ENCODE data around the gene ATP6V1G3.
"Not testable (repeated sequence)": the region's sequence is repeated elsewhere in the genome, so short reads cannot be mapped to it uniquely, and the experiment has no call there.

The ATP6V1G3 gene

GRCh38 chr1:198540580-198540979 lies at the start of gene ATP6V1G3:
Gene ATP6V1G3, minus strand, starts transcription at chr1:198540680. Its CDS starts 30 bp downstream, at chr1:198540650.
- H3K4me3 ChIP-seq (ENCODE audit: low read length in 2 of 2) = no peak within 1 kb of the TSS
- H3K27ac ChIP-seq (ENCODE audit: low read depth in 2 of 2, low read length in 2 of 2) = no peak within 1 kb of the TSS
- H3K27me3 ChIP-seq (ENCODE audit: control insufficient read depth in 2 of 2, insufficient read depth in 2 of 2, low read length in 2 of 2) = no peaks in the 10 kb centered on the region
- peaks cover 0 to 2% of the 10 kb centered on the region in 2 donors for H3K4me1 ChIP-seq (ENCODE audit: control insufficient read depth in 2 of 2, insufficient read depth in 2 of 2, low read length in 2 of 2)
- no peaks in the 10 kb centered on the region for H3K9me3 ChIP-seq (ENCODE audit: control insufficient read depth in 2 of 2, low read length in 2 of 2)
- H3K9ac ChIP-seq (ENCODE audit: low read depth in 1 of 2, low read length in 2 of 2) = no peak within 1 kb of the TSS
- H3K36me3 ChIP-seq (ENCODE audit: control insufficient read depth in 2 of 2, insufficient read depth in 2 of 2, low read length in 2 of 2) = no peaks in the 10 kb centered on the region

GRCh38 chr1:198588845-198589244 lies 48.4 kb upstream of the ATP6V1G3 start:
- Histone ChIP-seq H3K9ac (ENCODE audit: low read depth in 1 of 2, low read length in 2 of 2) (no peak overlapping the region), H3K4me3 (ENCODE audit: low read length in 2 of 2) (no peak overlapping the region), H3K9me3 (ENCODE audit: control insufficient read depth in 2 of 2, low read length in 2 of 2) (peaks cover 3% of the 10 kb centered on the region in 2 donors), H3K27me3 (ENCODE audit: control insufficient read depth in 2 of 2, insufficient read depth in 2 of 2, low read length in 2 of 2) (no peaks in the 10 kb centered on the region), H3K27ac (ENCODE audit: low read depth in 2 of 2, low read length in 2 of 2) (no peak overlapping the region), H3K4me1 (ENCODE audit: control insufficient read depth in 2 of 2, insufficient read depth in 2 of 2, low read length in 2 of 2) (no peaks in the 10 kb centered on the region), H3K36me3 (ENCODE audit: control insufficient read depth in 2 of 2, insufficient read depth in 2 of 2, low read length in 2 of 2) (no peaks in the 10 kb centered on the region)

DNA sequence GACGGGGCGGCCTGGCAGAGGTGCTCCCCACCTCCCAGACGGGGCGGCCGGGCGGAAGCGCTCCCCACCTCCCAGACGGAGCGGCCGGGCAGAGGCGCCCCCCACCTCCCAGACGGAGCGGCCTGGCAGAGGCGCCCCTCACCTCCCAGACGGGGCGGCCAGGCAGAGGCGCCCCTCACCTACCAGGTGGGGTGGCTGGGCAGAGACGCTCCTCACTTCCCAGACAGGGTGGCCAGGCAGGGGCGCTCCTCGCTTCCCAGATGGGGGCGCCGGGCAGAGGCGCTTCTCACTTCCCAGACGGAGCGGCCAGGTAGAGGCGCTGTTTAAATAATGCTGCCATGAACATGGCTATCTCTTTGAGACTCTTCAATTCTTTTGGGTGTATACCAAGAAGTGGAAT lies 43.7 kb upstream of the ATP6V1G3 start:
- Histone ChIP-seq H3K4me1 (ENCODE audit: control insufficient read depth in 2 of 2, insufficient read depth in 2 of 2, low read length in 2 of 2) (no peaks in the 10 kb centered on the region), H3K27ac (ENCODE audit: low read depth in 2 of 2, low read length in 2 of 2) (no peak overlapping the region), H3K36me3 (ENCODE audit: control insufficient read depth in 2 of 2, insufficient read depth in 2 of 2, low read length in 2 of 2) (no peaks in the 10 kb centered on the region)

DNA sequence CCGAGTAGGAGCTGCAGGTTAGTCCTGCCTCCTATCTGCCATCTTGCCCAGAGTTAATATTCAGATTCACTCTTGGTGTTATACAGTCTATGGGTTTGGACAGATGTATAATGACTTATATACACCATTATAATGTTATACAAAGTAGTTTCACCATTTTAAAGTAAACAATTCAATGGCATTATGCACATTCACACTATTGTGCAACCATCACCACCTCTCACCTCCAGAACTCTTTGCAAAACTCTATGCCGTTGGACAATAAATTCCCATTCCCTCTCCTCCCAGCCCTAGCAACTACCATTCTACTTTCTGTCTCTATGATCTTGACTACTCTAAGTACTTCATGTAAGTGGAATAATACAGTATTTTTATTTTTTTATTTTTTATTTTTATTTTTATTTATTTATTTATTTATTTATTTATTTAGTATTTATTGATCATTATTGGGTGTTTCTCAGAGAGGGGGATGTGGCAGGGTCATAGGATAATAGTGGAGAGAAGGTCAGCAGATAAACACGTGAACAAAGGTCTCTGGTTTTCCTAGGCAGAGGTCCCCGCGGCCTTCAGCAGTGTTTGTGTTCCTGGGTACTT lies 42.8 kb upstream of the ATP6V1G3 start:
- not testable (repeated sequence) for H3K4me1 ChIP-seq (ENCODE audit: control insufficient read depth in 2 of 2, insufficient read depth in 2 of 2, low read length in 2 of 2); H3K36me3 ChIP-seq (ENCODE audit: control insufficient read depth in 2 of 2, insufficient read depth in 2 of 2, low read length in 2 of 2); H3K27ac ChIP-seq (ENCODE audit: low read depth in 2 of 2, low read length in 2 of 2); H3K4me3 ChIP-seq (ENCODE audit: low read length in 2 of 2); H3K9me3 ChIP-seq (ENCODE audit: control insufficient read depth in 2 of 2, low read length in 2 of 2); H3K9ac ChIP-seq (ENCODE audit: low read depth in 1 of 2, low read length in 2 of 2); H3K27me3 ChIP-seq (ENCODE audit: control insufficient read depth in 2 of 2, insufficient read depth in 2 of 2, low read length in 2 of 2)

More for the DNA sequence above, 43.7 kb upstream of the ATP6V1G3 start:
- Histone ChIP-seq H3K9ac (ENCODE audit: low read depth in 1 of 2, low read length in 2 of 2) (no peak overlapping the region), H3K27me3 (ENCODE audit: control insufficient read depth in 2 of 2, insufficient read depth in 2 of 2, low read length in 2 of 2) (no peaks in the 10 kb centered on the region), H3K4me3 (ENCODE audit: low read length in 2 of 2) (no peak overlapping the region), H3K9me3 (ENCODE audit: control insufficient read depth in 2 of 2, low read length in 2 of 2) (peaks cover 3% of the 10 kb centered on the region in 2 donors)

GRCh38 chr1:198577444-198577843 lies 37.0 kb upstream of the ATP6V1G3 start:
- Histone ChIP-seq H3K27me3 (ENCODE audit: control insufficient read depth in 2 of 2, insufficient read depth in 2 of 2, low read length in 2 of 2) (no peaks in the 10 kb centered on the region), H3K9ac (ENCODE audit: low read depth in 1 of 2, low read length in 2 of 2) (no peak overlapping the region), H3K27ac (ENCODE audit: low read depth in 2 of 2, low read length in 2 of 2) (no peak overlapping the region), H3K4me3 (ENCODE audit: low read length in 2 of 2) (no peak overlapping the region), H3K36me3 (ENCODE audit: control insufficient read depth in 2 of 2, insufficient read depth in 2 of 2, low read length in 2 of 2) (no peaks in the 10 kb centered on the region), H3K4me1 (ENCODE audit: control insufficient read depth in 2 of 2, insufficient read depth in 2 of 2, low read length in 2 of 2) (peaks cover 0 to 4% of the 10 kb centered on the region in 2 donors), H3K9me3 (ENCODE audit: control insufficient read depth in 2 of 2, low read length in 2 of 2) (no peaks in the 10 kb centered on the region)

GRCh38 chr1:198575798-198576641 lies 35.5 kb upstream of the ATP6V1G3 start:
- H3K4me3 ChIP-seq (ENCODE audit: low read length in 2 of 2) = no peak overlapping the region
- no peaks in the 10 kb centered on the region for H3K36me3 ChIP-seq (ENCODE audit: control insufficient read depth in 2 of 2, insufficient read depth in 2 of 2, low read length in 2 of 2)
- no peak overlapping the region for H3K9ac ChIP-seq (ENCODE audit: low read depth in 1 of 2, low read length in 2 of 2)

GRCh38 chr1:198575292-198575691 lies 34.8 kb upstream of the ATP6V1G3 start:
- no peaks in the 10 kb centered on the region for H3K27me3 ChIP-seq (ENCODE audit: control insufficient read depth in 2 of 2, insufficient read depth in 2 of 2, low read length in 2 of 2)
- no peak overlapping the region for H3K4me3 ChIP-seq (ENCODE audit: low read length in 2 of 2)
- peaks cover 0 to 4% of the 10 kb centered on the region in 2 donors for H3K4me1 ChIP-seq (ENCODE audit: control insufficient read depth in 2 of 2, insufficient read depth in 2 of 2, low read length in 2 of 2)
- H3K36me3 ChIP-seq (ENCODE audit: control insufficient read depth in 2 of 2, insufficient read depth in 2 of 2, low read length in 2 of 2) = no peaks in the 10 kb centered on the region
- no peak overlapping the region for H3K9ac ChIP-seq (ENCODE audit: low read depth in 1 of 2, low read length in 2 of 2)
- no peak overlapping the region for H3K27ac ChIP-seq (ENCODE audit: low read depth in 2 of 2, low read length in 2 of 2)
- no peaks in the 10 kb centered on the region for H3K9me3 ChIP-seq (ENCODE audit: control insufficient read depth in 2 of 2, low read length in 2 of 2)

More at GRCh38 chr1:198575798-198576641, 35.5 kb upstream of the ATP6V1G3 start:
- H3K27ac ChIP-seq (ENCODE audit: low read depth in 2 of 2, low read length in 2 of 2) = no peak overlapping the region
- H3K27me3 ChIP-seq (ENCODE audit: control insufficient read depth in 2 of 2, insufficient read depth in 2 of 2, low read length in 2 of 2) = no peaks in the 10 kb centered on the region
- no peaks in the 10 kb centered on the region for H3K9me3 ChIP-seq (ENCODE audit: control insufficient read depth in 2 of 2, low read length in 2 of 2)
- H3K4me1 ChIP-seq (ENCODE audit: control insufficient read depth in 2 of 2, insufficient read depth in 2 of 2, low read length in 2 of 2) = peaks cover 0 to 4% of the 10 kb centered on the region in 2 donors

DNA sequence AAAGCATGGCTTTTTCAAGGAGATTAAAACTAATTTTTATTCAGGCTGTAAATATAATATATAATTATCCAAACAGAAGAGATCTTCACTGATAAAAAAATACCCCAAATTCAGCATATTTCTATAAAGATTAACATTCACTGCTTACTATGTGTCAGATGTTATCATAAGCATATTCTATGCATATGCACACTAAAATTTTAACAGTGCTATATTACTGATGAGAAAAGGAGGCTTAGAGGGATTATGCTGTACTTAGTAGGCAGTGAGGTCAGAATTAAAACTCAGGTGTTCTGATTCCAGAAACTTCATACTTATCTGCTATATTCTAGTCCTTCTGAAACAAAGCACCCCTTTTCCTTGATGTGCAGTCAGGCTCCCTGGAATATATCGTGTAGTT lies 33.8 kb upstream of the ATP6V1G3 start:
- Histone ChIP-seq H3K4me1 (ENCODE audit: control insufficient read depth in 2 of 2, insufficient read depth in 2 of 2, low read length in 2 of 2) (peaks cover 0 to 4% of the 10 kb centered on the region in 2 donors), H3K27me3 (ENCODE audit: control insufficient read depth in 2 of 2, insufficient read depth in 2 of 2, low read length in 2 of 2) (no peaks in the 10 kb centered on the region), H3K9ac (ENCODE audit: low read depth in 1 of 2, low read length in 2 of 2) (no peak overlapping the region), H3K9me3 (ENCODE audit: control insufficient read depth in 2 of 2, low read length in 2 of 2) (no peaks in the 10 kb centered on the region), H3K36me3 (ENCODE audit: control insufficient read depth in 2 of 2, insufficient read depth in 2 of 2, low read length in 2 of 2) (no peaks in the 10 kb centered on the region), H3K4me3 (ENCODE audit: low read length in 2 of 2) (no peak overlapping the region), H3K27ac (ENCODE audit: low read depth in 2 of 2, low read length in 2 of 2) (no peak overlapping the region)

- H3K36me3 ChIP-seq (ENCODE audit: control insufficient read depth in 2 of 2, insufficient read depth in 2 of 2, low read length in 2 of 2) = no peaks in the 10 kb centered on the region
- no peaks in the 10 kb centered on the region for H3K27me3 ChIP-seq (ENCODE audit: control insufficient read depth in 2 of 2, insufficient read depth in 2 of 2, low read length in 2 of 2)
- H3K4me3 ChIP-seq (ENCODE audit: low read length in 2 of 2) = no peak overlapping the region
- no peaks in the 10 kb centered on the region for H3K9me3 ChIP-seq (ENCODE audit: control insufficient read depth in 2 of 2, low read length in 2 of 2)
- no peak overlapping the region for H3K27ac ChIP-seq (ENCODE audit: low read depth in 2 of 2, low read length in 2 of 2)
- H3K9ac ChIP-seq (ENCODE audit: low read depth in 1 of 2, low read length in 2 of 2) = no peak overlapping the region
- no peaks in the 10 kb centered on the region for H3K4me1 ChIP-seq (ENCODE audit: control insufficient read depth in 2 of 2, insufficient read depth in 2 of 2, low read length in 2 of 2)
Measured at GRCh38 chr1:198564716-198565115, 24.2 kb upstream of the ATP6V1G3 start.

- Histone ChIP-seq H3K4me1 (ENCODE audit: control insufficient read depth in 2 of 2, insufficient read depth in 2 of 2, low read length in 2 of 2) (no peaks in the 10 kb centered on the region), H3K9me3 (ENCODE audit: control insufficient read depth in 2 of 2, low read length in 2 of 2) (no peaks in the 10 kb centered on the region), H3K27ac (ENCODE audit: low read depth in 2 of 2, low read length in 2 of 2) (no peak overlapping the region), H3K9ac (ENCODE audit: low read depth in 1 of 2, low read length in 2 of 2) (no peak overlapping the region), H3K36me3 (ENCODE audit: control insufficient read depth in 2 of 2, insufficient read depth in 2 of 2, low read length in 2 of 2) (no peaks in the 10 kb centered on the region), H3K4me3 (ENCODE audit: low read length in 2 of 2) (no peak overlapping the region), H3K27me3 (ENCODE audit: control insufficient read depth in 2 of 2, insufficient read depth in 2 of 2, low read length in 2 of 2) (no peaks in the 10 kb centered on the region)
Measured at GRCh38 chr1:198564157-198564556, 23.7 kb upstream of the ATP6V1G3 start.

All from mucosa of rectum (tissue), 2 donors.